Renal cortical epithelial cell (primary cell): Measurements from ENCODE around the gene TSSK6. TPM values are rescaled to one million over a fixed set of nuclear protein-coding genes. Genes with fewer than 3 reads are reported as not detected.

Source experiments
- DNase-seq: peaks from one replicate; pipeline ENCODE4 v3.0.0-alpha.2; 2011; ENCODE audit warnings: low read depth
- total RNA-seq: library from RNA; depleted of rRNA; stranded (reverse); fragments of >200 nt; gene quantifications from 2 replicates; pipeline ENCODE4 v1.2.3, GENCODE V29; 2014

Gene TSSK6
- total RNA-seq, 1 donor from 2014 or later, result 3.0 TPM

- DNase-seq, result no peak
These were observed 9.6 kb downstream of the TSSK6 start for GRCh38 chr19:19505669-19506326.

DNA sequence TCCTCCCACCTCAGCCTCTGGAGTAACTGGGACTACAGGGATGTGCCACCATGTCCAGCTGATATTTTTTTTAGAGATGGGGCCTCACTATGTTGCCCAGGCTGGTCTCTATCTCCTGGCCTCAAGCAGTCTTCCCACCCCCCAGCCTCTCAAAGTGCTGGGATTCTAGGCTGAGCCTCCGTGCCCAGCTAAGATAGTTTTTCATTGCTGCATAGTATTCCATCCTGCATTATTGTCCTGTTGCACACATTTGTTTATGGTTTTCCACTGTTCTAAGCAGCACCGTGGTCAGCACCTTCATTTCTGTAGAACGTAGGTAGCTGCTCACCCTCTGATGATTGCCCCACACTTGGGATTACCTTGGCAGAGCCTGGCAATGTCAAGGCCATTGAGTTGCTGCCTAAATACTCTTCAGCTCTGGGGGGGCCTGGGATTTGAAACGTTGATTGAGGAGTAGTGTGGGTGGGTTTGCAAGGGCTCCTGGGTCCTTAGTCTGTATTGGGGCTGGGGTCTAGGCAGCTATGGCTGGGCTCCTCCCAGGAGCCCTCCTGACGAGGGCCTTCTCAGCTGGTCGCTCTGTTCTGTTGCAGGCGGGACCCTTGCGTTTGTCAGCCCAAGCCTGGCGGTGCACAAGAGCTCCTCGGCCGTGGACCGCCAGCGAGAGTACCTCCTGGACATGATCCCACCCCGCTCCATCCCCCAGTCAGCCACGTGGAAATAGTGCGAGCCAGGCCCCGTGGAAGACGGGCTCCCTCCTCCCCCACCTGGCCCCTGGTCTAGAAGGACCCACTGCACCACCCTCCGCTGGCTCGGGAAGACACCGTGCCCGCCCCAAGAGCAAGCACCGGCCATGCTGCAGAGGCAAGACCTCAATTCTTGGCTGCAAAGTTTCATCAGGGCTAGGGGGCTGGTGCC is 10.3 kb downstream of the TSSK6 start:
- no peak for DNase-seq

DNA sequence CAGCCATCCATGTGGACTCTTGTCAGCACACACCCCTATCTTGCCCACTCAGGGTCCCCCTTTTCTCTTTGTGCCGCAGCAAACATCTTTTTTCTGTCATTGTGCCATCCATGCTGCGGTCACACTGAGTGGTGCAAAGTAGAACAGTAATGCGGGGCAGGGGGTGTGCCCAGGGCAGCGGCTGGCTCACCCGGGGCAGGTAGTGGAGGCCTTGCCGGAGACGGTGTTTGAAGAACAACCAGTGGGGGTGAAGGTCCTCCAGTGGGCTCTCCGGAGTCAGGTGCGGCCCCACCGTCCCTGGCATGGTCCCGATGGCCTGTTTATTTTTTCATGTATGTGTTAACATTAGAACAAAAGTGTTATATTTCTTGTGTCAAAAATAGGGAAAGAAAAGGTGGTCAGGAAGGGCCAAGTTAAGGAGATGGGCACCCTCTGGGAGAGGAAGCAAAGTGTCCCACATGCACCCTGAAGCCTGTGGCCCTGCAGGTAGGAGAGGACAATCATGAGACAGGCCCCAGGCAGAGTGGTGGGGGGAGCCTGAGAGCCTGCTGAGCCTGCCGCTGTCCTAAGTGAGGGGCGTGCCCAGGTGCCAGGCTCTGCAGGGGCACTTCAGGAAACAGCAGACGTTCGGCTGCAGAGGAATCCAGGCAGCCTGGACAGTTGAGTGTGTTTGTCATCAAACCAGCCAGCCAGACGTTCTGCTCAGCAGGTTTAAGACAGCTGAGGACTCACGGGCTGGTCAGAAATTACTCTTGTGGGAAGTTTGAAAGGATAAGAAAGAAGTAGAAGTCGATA is 12.3 kb downstream of the TSSK6 start:
- DNase-seq, result no peak

DNA sequence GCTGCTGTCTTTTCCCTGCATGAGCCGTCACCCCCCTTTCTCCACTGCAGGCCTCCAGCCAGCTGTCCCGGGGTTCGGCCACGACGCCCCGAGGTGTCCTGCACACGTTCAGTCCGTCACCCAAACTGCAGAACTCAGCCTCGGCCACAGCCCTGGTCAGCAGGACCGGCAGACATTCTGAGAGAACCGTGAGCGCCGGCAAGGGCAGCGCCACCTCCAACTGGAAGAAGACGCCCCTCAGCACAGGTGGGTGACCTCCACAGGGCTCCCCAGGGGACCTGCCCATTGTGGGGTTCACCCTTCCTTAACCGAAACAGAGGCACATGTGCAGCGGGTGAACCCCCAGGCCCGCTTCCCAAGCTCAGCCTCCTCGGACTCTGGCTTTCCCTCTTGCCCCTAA is 13.1 kb downstream of the TSSK6 start:
- DNase-seq, result no peak

DNA sequence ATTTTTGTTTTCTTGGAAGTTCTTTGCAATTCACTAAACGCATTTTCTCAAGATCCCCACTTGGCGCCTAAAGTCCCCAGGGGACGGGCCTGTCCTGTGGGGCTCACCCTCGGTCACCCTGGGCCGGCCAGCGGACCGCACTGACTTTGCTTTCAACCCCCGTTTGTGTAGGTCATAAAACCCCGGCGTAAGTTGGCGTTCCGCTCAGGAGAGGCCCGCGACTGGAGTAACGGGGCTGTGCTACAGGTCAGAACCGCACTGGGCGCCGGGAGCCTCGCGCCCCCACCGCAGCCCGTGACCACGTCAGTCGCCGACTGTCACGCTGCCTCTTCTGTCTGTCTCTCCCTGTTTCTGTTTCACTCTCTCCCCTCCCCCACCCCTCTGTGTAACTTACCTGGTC is 13.6 kb downstream of the TSSK6 start:
- DNase-seq, result no peak

DNA sequence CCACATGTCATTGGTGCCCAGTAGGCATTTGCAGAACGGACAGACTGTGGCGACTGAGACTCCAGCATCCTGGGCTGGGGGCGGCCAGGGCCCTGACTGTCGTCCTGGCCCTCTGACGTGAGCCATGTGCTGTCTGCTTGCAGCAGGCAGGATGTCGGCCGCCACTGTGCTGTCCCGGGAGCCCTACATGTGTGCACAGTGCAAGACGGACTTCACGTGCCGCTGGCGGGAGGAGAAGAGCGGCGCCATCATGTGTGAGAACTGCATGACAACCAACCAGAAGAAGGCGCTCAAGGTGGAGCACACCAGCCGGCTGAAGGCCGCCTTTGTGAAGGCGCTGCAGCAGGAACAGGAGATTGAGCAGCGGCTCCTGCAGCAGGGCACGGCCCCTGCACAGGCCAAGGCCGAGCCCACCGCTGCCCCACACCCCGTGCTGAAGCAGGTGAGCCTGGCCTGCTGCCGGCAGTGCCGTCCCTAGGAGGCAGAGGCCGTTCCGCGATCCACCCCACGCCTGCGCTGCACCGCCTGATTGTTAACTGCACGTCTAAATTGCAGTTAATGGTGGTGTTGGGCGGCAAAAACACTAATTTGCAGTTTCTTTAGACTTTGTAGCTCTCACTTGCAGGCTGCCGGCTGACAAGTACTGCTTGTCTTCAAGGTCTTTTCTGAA is 14.2 kb downstream of the TSSK6 start:
- DNase-seq, result no peak

- DNase-seq, result no peak
These were observed 15.9 kb downstream of the TSSK6 start for GRCh38 chr19:19499272-19499995.

- no peak for DNase-seq
These were observed 16.9 kb downstream of the TSSK6 start for GRCh38 chr19:19498255-19498991.

GRCh38 chr19:19495614-19496603 is 19.4 kb downstream of the TSSK6 start:
- DNase-seq, result no peak

- no peak for DNase-seq
These were observed 21.4 kb downstream of the TSSK6 start for GRCh38 chr19:19493841-19494546.

DNA sequence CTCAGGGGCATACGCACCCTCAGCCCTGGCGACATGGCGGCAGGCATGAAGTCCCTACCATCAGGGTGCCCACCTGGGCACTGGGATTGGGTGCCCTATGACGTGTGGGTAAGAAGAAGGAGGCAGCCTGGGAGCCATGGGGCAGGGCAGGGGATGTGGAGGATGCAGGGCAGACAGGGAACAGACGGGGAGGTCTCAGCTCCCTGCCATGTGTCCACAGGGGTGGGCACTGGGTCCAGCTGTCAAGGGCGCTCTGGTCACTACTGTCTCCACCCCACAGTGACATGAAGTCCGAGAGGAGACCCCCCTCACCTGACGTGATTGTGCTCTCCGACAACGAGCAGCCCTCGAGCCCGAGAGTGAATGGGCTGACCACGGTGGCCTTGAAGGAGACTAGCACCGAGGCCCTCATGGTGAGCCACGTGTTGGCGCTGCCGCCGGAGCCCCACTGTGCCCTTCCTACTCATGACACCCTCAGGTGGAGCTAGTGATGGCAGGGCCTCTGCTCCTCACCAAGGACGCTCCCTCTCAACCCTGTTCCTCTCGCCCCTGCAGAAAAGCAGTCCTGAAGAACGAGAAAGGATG is 23.2 kb downstream of the TSSK6 start:
- DNase-seq, result no peak

- no peak for DNase-seq
These were observed 23.9 kb downstream of the TSSK6 start for GRCh38 chr19:19491321-19492025.

GRCh38 chr19:19490214-19490968 is 25.0 kb downstream of the TSSK6 start:
- peak; percentile 82 for DNase-seq

DNA sequence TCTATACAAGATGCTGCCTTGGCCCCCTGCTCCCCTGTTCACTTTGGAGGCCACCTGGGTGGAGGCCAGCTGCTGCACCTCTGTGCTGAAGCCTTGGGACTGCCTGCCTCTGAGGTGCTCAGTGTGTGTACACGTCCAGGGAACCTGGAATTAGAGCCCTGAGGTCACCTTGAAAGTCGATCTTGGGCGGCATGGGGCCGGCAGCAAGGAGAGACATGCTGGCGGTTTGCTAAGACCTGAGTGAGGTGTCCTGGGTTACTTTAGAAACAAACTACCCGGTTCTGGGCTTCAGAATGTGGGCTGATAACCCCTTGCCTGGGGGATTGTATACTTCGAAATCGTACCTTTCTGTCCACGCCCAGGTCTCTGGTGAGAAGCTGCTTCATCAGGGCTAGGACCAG is 25.5 kb downstream of the TSSK6 start:
- no peak for DNase-seq

DNA sequence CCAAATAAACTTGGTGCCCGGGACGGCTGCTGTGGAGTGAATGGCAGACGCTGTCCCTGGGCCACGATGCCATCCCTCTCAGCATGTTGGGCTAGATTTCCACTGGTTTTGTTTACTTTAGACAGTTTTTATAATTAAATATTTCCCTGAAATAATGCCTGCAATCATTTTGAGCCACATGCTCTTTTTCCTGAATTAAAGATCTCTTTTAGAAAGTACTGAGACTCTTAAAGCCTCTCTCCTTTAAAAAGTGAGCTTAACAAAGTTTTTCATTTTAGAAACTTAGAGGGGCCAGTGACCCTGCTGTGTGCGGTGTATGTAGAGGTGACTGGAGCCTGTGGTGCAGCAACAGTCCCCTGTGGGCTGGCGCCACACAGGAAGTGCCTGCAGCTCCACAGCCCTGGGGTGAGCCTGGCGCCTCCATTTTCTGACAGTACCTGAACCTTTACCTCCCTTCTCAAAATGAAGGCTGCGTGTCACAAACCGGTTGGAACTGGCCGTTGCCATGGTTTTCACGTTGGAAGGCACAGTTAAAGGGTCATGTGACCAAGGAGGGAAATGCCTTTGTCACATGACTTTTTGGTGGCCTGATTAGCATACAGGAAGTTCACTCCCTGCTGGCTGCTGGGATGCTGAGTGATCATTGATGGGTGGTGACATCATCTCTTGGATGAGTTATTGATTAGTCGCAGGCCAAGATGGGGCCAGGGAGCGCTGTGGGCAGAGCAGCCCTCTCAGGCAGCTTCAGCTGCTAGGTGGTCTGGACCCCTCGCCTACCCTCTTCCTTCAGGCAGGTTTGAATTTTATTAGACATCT is 26.3 kb downstream of the TSSK6 start:
- DNase-seq, result peak; percentile 96
